Neural cell (in vitro differentiated cells): ENCODE data around the gene RHBDD3. TPM values are rescaled to one million over a fixed set of nuclear protein-coding genes. Genes with fewer than 3 reads are reported as not detected.

Experiments
- H2AFZ ChIP-seq: fragments of 200-600, 300-800 bp; sonication (generic), shearing (Covaris generic); 2 replicates; pipeline ENCODE4 v1.6.0; 2014; ENCODE audit warnings: low read depth, mild to moderate bottlenecking, antibody characterized with exemption, low read length, moderate library complexity
- H3F3A ChIP-seq: fragments of 200-600 bp; shearing (Covaris generic); 2 replicates; pipeline ENCODE4 v1.6.1; 2016; ENCODE audit warnings: mild to moderate bottlenecking, moderate library complexity, mixed read lengths, antibody characterized with exemption, low read length; ENCODE audit not compliant: insufficient read depth, poor library complexity, severe bottlenecking
- H3K27ac ChIP-seq: fragments of 200-600, 300-800 bp; sonication (generic), shearing (Covaris generic); 2 replicates; pipeline ENCODE4 v1.5.1; 2014; ENCODE audit warnings: mild to moderate bottlenecking, low read length, moderate library complexity
- H3K27me3 ChIP-seq: fragments of 300-800, 200-600 bp; sonication (generic), shearing (Covaris generic); 2 replicates; pipeline ENCODE4 v1.6.0; 2014; ENCODE audit warnings: mild to moderate bottlenecking, low read depth, low read length, moderate library complexity; ENCODE audit not compliant: insufficient read depth
- H3K36me3 ChIP-seq: fragments of 300-800, 200-600 bp; sonication (generic), shearing (Covaris generic); 2 replicates; pipeline ENCODE4 v1.5.1; 2014; ENCODE audit warnings: mild to moderate bottlenecking, antibody characterized with exemption, low read length, moderate library complexity; ENCODE audit not compliant: insufficient read depth
- H3K4me2 ChIP-seq: fragments of 300-800, 200-600 bp; sonication (generic), shearing (Covaris generic); 2 replicates; pipeline ENCODE4 v1.6.0; 2014; ENCODE audit warnings: mild to moderate bottlenecking, low read length
- H3K4me3 ChIP-seq: fragments of 300-800, 200-600 bp; sonication (generic), shearing (Covaris generic); 2 replicates; pipeline ENCODE4 v1.5.1; 2014; ENCODE audit warnings: mild to moderate bottlenecking, low read length, moderate library complexity
- H3K79me2 ChIP-seq: fragments of 200-600 bp; shearing (Covaris generic); replicated peaks from 2 replicates; pipeline ENCODE4 v1.6.0; 2014; ENCODE audit warnings: mild to moderate bottlenecking, low read length, moderate library complexity; ENCODE audit not compliant: insufficient read depth
- H3K9ac ChIP-seq: fragments of 300-800, 200-600 bp; sonication (generic), shearing (Covaris generic); 2 replicates; pipeline ENCODE4 v1.6.1; 2016; ENCODE audit warnings: mild to moderate bottlenecking, low read length, mixed read lengths
- H3K9me2 ChIP-seq: fragments of 200-600 bp; shearing (Covaris generic); 2 replicates; pipeline ENCODE4 v1.6.1; 2016; ENCODE audit warnings: mild to moderate bottlenecking, low read length, mixed read lengths; ENCODE audit not compliant: insufficient read depth
- H3K9me3 ChIP-seq: fragments of 200-600, 300-800 bp; sonication (generic), shearing (Covaris generic); 2 replicates; pipeline ENCODE4 v1.6.1; 2016; ENCODE audit warnings: mild to moderate bottlenecking, mixed run types, low read length, moderate library complexity, mixed read lengths
- H4K20me1 ChIP-seq: fragments of 200-600 bp; shearing (Covaris generic); 2 replicates; pipeline ENCODE4 v1.6.1; 2016; ENCODE audit warnings: mild to moderate bottlenecking, mixed run types; ENCODE audit not compliant: insufficient read depth
- CTCF ChIP-seq: fragments of 450-650 bp; IDR thresholded peaks from 2 replicates; pipeline ENCODE4 v1.5.1; 2014; ENCODE audit warnings: antibody characterized with exemption, mild to moderate bottlenecking, moderate library complexity; ENCODE audit not compliant: poor library complexity, severe bottlenecking
- EP300 ChIP-seq: fragments of 450-650 bp; conservative IDR thresholded peaks from 2 replicates; pipeline ENCODE4 v1.6.1; 2014; ENCODE audit warnings: antibody characterized with exemption, mild to moderate bottlenecking, moderate library complexity; ENCODE audit not compliant: poor library complexity, severe bottlenecking
- EZH2 ChIP-seq: fragments of 200-600, 300-800 bp; shearing (Covaris generic), sonication (generic); IDR thresholded peaks from 2 replicates; pipeline ENCODE4 v1.6.1; 2014; ENCODE audit warnings: antibody characterized with exemption, low read length, borderline replicate concordance, mild to moderate bottlenecking; ENCODE audit not compliant: insufficient read depth, poor library complexity, severe bottlenecking
- MXI1 ChIP-seq: fragments of 450-650 bp; conservative IDR thresholded peaks from 2 replicates; pipeline ENCODE4 v1.6.1; 2014; ENCODE audit warnings: antibody characterized with exemption, mild to moderate bottlenecking; ENCODE audit not compliant: poor library complexity, severe bottlenecking
- POLR2AphosphoS5 ChIP-seq: IDR thresholded peaks from 2 replicates; pipeline ENCODE4 v1.6.1; 2012
- RAD21 ChIP-seq: fragments of 450-650 bp; conservative IDR thresholded peaks from 2 replicates; pipeline ENCODE4 v1.6.1; 2014; ENCODE audit warnings: antibody characterized with exemption, mild to moderate bottlenecking, moderate library complexity
- REST ChIP-seq: IDR thresholded peaks from 2 replicates; pipeline ENCODE4 v1.6.1; 2012; ENCODE audit warnings: borderline replicate concordance
- SMC3 ChIP-seq: fragments of 450-650 bp; conservative IDR thresholded peaks from 2 replicates; pipeline ENCODE4 v1.6.1; 2014; ENCODE audit warnings: antibody characterized with exemption, mild to moderate bottlenecking, moderate library complexity; ENCODE audit not compliant: poor library complexity
- TAF1 ChIP-seq: IDR thresholded peaks from 2 replicates; pipeline ENCODE4 v1.6.1; 2012; ENCODE audit warnings: low read depth
- polyA plus RNA-seq: library from polyadenylated mRNA; depleted of rRNA; stranded (reverse); fragments of >200 nt; gene quantifications from 2 replicates; pipeline ENCODE4 v1.2.3, GENCODE V29; 2014

Gene RHBDD3
- polyA plus RNA-seq, 1 donor from 2014 or later = 114 TPM

- Histone ChIP-seq H3K9me3 (no peaks in the 10 kb centered on the region), H3K36me3 (no peaks in the 10 kb centered on the region), H3K79me2 (no peaks in the 10 kb centered on the region), H3K9me2 (no peaks in the 10 kb centered on the region), H3K4me3 (no peak overlapping the region), H3F3A (no peaks in the 10 kb centered on the region), H3K27me3 (no peaks in the 10 kb centered on the region), H3K4me2 (no peak overlapping the region), H3K27ac (no peak overlapping the region), H3K9ac (no peak overlapping the region), H2AFZ (no peak overlapping the region), H4K20me1 (no peaks in the 10 kb centered on the region)
- no peak for TF ChIP-seq REST
- no peak for TF ChIP-seq TAF1
- no peak for TF ChIP-seq POLR2AphosphoS5
- TF ChIP-seq EP300 = no peak
- TF ChIP-seq SMC3 = no peak
- no peak for TF ChIP-seq EZH2
- no peak for TF ChIP-seq CTCF
- no peak for TF ChIP-seq MXI1
- no peak for TF ChIP-seq RAD21
Measured at GRCh38 chr22:29253561-29254285, 14.1 kb downstream of the RHBDD3 start.

- H3F3A ChIP-seq = no peaks in the 10 kb centered on the region
- H2AFZ ChIP-seq = no peak overlapping the region
- H3K27me3 ChIP-seq = no peaks in the 10 kb centered on the region
- no peak overlapping the region for H3K4me3 ChIP-seq
- no peaks in the 10 kb centered on the region for H3K36me3 ChIP-seq
- no peak overlapping the region for H3K27ac ChIP-seq
- H3K9ac ChIP-seq = no peak overlapping the region
- H3K4me2 ChIP-seq = no peak overlapping the region
- H3K9me2 ChIP-seq = no peaks in the 10 kb centered on the region
- no peaks in the 10 kb centered on the region for H3K79me2 ChIP-seq
- H3K9me3 ChIP-seq = no peaks in the 10 kb centered on the region
- TF ChIP-seq EP300 (no peak), POLR2AphosphoS5 (no peak), RAD21 (no peak), EZH2 (no peak), SMC3 (no peak), CTCF (no peak), REST (no peak), TAF1 (no peak), MXI1 (no peak)
- no peaks in the 10 kb centered on the region for H4K20me1 ChIP-seq
Measured at GRCh38 chr22:29251981-29252911, 15.5 kb downstream of the RHBDD3 start.
